Central memory CD4-positive, alpha-beta T cell (primary cell): ENCODE results near the gene RGS14.
"Not testable (repeated sequence)": the region's sequence is repeated elsewhere in the genome, so short reads cannot be mapped to it uniquely, and the experiment has no call there.

Experiments used
- DNase-seq: peaks from one replicate; pipeline ENCODE4 v3.0.0; 2022

Gene RGS14

GRCh38 chr5:177328545-177329231, 29.0 kb upstream of the RGS14 start:
- no peak for DNase-seq

GRCh38 chr5:177329883-177330282, 27.8 kb upstream of the RGS14 start:
- DNase-seq: no peak

- no peak for DNase-seq
These were observed 26.5 kb upstream of the RGS14 start for GRCh38 chr5:177330991-177331842.

GRCh38 chr5:177332031-177332895, 25.5 kb upstream of the RGS14 start:
- DNase-seq: no peak

GRCh38 chr5:177332896-177333260, 24.8 kb upstream of the RGS14 start:
- no peak for DNase-seq

GRCh38 chr5:177333420-177334154, 24.1 kb upstream of the RGS14 start:
- no peak for DNase-seq

GRCh38 chr5:177334155-177334551, 23.6 kb upstream of the RGS14 start:
- no peak for DNase-seq

GRCh38 chr5:177334781-177335700, 22.7 kb upstream of the RGS14 start:
- no peak for DNase-seq

GRCh38 chr5:177335701-177336065, 22.0 kb upstream of the RGS14 start:
- no peak for DNase-seq

- DNase-seq: no peak
These were observed 21.6 kb upstream of the RGS14 start for GRCh38 chr5:177336112-177336511.

- no peak for DNase-seq
These were observed 20.9 kb upstream of the RGS14 start for GRCh38 chr5:177336603-177337494.

- DNase-seq: no peak
These were observed 19.2 kb upstream of the RGS14 start for GRCh38 chr5:177338251-177339106.

- no peak for DNase-seq
These were observed 18.6 kb upstream of the RGS14 start for GRCh38 chr5:177339107-177339638.

GRCh38 chr5:177343000-177343399, 14.7 kb upstream of the RGS14 start:
- not testable (repeated sequence) for DNase-seq

GRCh38 chr5:177343777-177344176, 13.9 kb upstream of the RGS14 start:
- no peak for DNase-seq

GRCh38 chr5:177344891-177345290, 12.8 kb upstream of the RGS14 start:
- DNase-seq: no peak

- DNase-seq: no peak
These were observed 10.9 kb upstream of the RGS14 start for GRCh38 chr5:177346820-177347219.

GRCh38 chr5:177347699-177348098, 10.0 kb upstream of the RGS14 start:
- no peak for DNase-seq

- DNase-seq: no peak
These were observed 8.4 kb upstream of the RGS14 start for GRCh38 chr5:177349362-177349647.
